Retinal pigment epithelial cell (primary cell): ENCODE measurements around the gene DIP2C.

Experiments used
- DNase-seq: peaks from one replicate; pipeline ENCODE4 v3.0.0-alpha.2; 2010; ENCODE audit warnings: low read depth
- H3K4me3 ChIP-seq: 2 replicates; pipeline ENCODE4 v1.5.1; 2011; ENCODE audit warnings: mild to moderate bottlenecking, low read length, control low read depth, moderate library complexity
- TF ChIP-seq, protein P1 (sequence below): conservative IDR thresholded peaks from 2 replicates; pipeline ENCODE4 v1.5.1; 2011; ENCODE audit warnings: low read depth, low read length, control low read depth, inconsistent platforms

The DIP2C gene

DNA sequence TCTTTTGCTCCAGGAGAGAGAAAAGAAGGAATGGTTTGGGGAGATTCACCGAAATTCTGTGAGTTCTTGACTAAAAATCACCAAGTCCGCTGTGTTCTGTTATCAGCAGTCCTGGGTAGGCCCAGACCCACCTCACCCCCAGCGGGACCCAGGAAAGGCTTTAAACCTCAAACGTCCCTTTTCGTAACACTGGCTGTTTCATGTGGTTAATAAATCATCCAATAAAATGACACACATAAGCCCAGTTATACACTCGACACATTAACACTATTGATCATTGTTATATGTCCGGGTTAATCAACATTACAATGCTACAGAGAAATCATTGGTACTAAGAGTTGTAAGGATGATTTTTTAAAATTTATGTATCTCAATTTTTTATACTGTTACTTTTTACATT, 25.2 kb downstream of the DIP2C start:
- no peak for DNase-seq

GRCh38 chr10:663831-664251, 25.6 kb downstream of the DIP2C start:
- no peak overlapping the region for H3K4me3 ChIP-seq
- TF ChIP-seq, protein P1, sequence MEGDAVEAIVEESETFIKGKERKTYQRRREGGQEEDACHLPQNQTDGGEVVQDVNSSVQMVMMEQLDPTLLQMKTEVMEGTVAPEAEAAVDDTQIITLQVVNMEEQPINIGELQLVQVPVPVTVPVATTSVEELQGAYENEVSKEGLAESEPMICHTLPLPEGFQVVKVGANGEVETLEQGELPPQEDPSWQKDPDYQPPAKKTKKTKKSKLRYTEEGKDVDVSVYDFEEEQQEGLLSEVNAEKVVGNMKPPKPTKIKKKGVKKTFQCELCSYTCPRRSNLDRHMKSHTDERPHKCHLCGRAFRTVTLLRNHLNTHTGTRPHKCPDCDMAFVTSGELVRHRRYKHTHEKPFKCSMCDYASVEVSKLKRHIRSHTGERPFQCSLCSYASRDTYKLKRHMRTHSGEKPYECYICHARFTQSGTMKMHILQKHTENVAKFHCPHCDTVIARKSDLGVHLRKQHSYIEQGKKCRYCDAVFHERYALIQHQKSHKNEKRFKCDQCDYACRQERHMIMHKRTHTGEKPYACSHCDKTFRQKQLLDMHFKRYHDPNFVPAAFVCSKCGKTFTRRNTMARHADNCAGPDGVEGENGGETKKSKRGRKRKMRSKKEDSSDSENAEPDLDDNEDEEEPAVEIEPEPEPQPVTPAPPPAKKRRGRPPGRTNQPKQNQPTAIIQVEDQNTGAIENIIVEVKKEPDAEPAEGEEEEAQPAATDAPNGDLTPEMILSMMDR: no peak
- DNase-seq: no peak

More for the DNA sequence above, 25.2 kb downstream of the DIP2C start:
- H3K4me3 ChIP-seq: no peak overlapping the region
- TF ChIP-seq, protein P1: no peak

DNA sequence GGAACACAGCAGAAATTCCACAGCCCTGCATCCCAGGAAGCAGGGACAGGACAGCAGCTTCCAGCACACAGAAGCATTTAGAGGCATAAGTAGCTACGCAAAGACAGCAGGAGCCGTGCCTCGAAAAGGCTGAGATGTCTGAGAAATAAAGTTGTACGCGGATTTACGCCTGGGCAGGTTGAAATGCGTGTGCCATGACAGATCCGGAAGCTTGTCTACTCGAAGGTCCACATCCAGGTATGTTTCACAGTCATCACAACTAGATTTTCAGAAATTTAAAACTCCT, 26.1 kb downstream of the DIP2C start:
- DNase-seq: no peak
- H3K4me3 ChIP-seq: no peak overlapping the region
- TF ChIP-seq, protein P1: no peak

DNA sequence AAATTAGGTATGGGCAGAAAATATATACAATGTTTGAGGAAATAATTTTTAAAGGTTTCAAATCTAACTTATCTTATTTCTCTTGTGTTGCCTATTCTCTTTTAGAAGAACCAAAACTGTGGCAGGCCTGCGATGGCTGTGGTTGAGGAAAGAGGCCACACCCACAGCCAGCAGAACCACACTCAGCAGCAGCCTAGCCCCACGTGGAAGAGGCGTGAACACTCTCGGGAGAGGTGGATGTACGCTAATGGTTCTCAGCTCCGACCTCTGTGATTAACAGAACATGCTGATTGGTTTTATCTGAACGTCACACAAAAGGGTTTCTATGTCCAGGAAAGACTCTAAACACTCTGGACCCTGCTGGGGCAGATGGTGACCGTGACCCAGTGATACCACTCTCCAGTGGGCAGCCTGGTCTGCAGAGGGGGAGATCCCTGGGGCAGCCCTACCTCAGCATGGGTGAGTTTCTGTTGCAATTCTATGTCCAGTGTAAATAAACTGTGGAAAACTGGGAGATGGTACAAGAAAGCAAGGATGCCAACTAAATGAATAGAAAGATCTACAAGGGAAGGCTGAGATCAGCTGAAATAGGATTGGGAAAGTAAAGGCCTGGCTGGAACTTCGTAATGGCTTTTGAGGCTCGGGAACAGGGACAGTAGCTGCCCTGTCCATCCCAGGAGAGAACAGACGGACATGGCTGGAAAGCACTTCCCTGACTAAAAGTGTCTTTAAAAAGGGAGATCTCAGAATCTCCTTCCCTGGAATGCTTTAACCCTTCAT, 26.6 kb downstream of the DIP2C start:
- H3K4me3 ChIP-seq: no peak overlapping the region
- no peak for DNase-seq
- TF ChIP-seq, protein P1: no peak

DNA sequence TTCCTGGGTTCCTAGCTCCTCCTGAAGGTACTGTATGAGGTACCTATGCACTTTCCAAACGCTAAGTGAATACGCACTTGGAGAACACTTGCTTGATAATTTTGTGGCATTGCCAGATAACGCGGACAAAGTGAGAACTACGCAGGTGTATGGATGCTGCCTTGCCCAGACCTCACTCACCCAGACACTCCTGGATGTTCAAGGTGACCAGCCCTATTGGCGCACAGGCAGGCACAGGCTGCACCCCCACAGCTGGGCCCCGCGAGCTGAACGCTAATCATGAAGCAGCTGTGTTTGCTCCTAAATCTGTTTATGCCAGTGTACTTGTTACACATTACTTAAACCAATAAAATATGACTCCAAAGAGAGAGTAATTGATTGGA, 27.3 kb downstream of the DIP2C start:
- DNase-seq: no peak
- TF ChIP-seq, protein P1: no peak
- no peak overlapping the region for H3K4me3 ChIP-seq

GRCh38 chr10:661597-662222, 27.8 kb downstream of the DIP2C start:
- TF ChIP-seq, protein P1: no peak
- DNase-seq: no peak

More at GRCh38 chr10:661597-662222, 27.8 kb downstream of the DIP2C start:
- no peak overlapping the region for H3K4me3 ChIP-seq
